Measurements from ENCODE around the gene CHCHD3. TPM values are rescaled to one million over a fixed set of nuclear protein-coding genes. Genes with fewer than 3 reads are reported as not detected.
A peak's percentile ranks its signal among the peaks of the same experiment; 100 is the strongest.

The CHCHD3 gene
- total RNA-seq, 2 donors from 2014 or later = 88.3 to 154 TPM

DNA sequence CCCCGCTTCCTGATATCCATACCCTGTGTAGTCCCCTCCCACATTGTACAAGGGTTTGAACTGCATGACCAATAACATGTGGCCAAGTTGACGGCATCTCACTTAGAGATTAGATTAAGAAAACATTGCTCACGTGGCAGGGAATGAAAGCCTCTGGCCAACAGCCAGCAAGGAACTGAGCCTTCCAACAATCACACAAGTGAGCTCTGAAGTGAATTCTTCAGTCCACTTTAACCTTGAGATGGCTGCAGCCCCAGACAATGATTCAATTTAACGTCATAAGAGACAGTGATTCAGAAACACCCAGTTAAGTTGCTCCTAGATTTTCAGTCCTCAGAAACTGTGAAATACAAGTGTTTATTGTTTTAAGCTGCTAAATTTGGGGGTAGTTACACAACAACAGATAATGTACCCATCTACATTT is 339.7 kb downstream of the CHCHD3 start:
- Histone ChIP-seq H3K36me3 (no peaks in the 10 kb centered on the region), H3K27ac (no peak overlapping the region), H3K9me3 (peaks cover 0 to 26% of the 10 kb centered on the region in 2 donors), H3K4me1 (no peaks in the 10 kb centered on the region), H3K27me3 (no peaks in the 10 kb centered on the region), H3K4me3 (no peak overlapping the region)
- DNase-seq (ENCODE audit: low spot score) = peak; percentile 89
- TF ChIP-seq, protein P1, sequence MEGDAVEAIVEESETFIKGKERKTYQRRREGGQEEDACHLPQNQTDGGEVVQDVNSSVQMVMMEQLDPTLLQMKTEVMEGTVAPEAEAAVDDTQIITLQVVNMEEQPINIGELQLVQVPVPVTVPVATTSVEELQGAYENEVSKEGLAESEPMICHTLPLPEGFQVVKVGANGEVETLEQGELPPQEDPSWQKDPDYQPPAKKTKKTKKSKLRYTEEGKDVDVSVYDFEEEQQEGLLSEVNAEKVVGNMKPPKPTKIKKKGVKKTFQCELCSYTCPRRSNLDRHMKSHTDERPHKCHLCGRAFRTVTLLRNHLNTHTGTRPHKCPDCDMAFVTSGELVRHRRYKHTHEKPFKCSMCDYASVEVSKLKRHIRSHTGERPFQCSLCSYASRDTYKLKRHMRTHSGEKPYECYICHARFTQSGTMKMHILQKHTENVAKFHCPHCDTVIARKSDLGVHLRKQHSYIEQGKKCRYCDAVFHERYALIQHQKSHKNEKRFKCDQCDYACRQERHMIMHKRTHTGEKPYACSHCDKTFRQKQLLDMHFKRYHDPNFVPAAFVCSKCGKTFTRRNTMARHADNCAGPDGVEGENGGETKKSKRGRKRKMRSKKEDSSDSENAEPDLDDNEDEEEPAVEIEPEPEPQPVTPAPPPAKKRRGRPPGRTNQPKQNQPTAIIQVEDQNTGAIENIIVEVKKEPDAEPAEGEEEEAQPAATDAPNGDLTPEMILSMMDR (IDR thresholded peaks at IDR 0.05) = no peak

DNA sequence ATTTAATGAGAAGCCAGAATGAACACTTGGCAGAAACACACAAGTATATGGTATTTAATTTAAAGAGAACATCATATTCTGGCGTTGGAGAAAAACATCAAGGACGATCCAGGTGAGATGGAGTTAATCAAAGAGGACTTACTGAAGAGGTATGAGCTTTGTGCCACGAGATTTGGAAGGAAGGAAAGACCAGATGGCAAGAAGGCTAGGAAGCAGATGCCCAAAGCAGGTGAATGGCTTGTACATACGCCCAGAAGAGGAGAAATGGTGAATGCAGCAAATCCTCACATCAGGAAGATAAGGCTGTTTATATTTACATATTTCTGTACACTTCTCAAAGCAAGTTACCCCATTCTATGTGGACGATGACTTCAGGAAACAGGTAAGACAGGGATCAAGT is 341.7 kb downstream of the CHCHD3 start:
- no peak overlapping the region for H3K4me3 ChIP-seq
- H3K27me3 ChIP-seq = no peaks in the 10 kb centered on the region
- no peaks in the 10 kb centered on the region for H3K4me1 ChIP-seq
- no peaks in the 10 kb centered on the region for H3K36me3 ChIP-seq
- no peak overlapping the region for H3K27ac ChIP-seq
- no peak for DNase-seq (ENCODE audit: low spot score)
- TF ChIP-seq, protein P1 (IDR thresholded peaks at IDR 0.05) = no peak
- H3K9me3 ChIP-seq = peaks cover 0 to 21% of the 10 kb centered on the region in 2 donors

DNA sequence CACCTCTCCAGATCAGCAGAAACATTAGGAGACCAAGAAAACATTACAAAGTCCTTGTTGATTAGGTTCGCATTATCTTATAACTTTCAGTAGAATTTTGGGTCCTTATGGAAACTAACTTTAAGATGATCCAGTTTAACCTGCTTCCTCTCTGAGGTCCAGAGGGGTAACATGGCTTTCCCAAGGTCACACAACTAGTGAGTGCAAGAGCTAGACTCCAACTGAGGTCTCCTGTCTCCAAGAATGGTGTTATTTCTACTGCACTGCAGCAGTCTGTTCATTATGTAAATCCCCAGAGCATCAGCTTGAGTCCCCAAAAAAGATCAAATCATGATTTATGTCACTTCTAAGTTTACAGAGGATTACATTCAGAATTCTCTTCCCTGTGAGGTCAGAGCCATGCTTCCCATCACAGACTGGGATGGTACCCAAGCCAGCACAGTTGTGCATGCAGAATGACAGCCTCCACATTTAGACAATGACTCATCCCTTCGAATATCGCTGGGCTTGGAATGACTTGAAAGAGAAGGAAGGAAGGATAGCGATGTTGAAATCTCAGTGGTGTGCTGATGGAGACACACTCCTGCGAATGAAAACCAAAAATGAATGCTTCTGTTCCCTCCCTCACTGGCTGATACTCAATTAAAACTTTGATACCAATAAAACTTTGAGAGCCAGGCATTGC is 342.5 kb downstream of the CHCHD3 start:
- TF ChIP-seq, protein P1 (IDR thresholded peaks at IDR 0.05) = no peak
- H3K4me1 ChIP-seq = no peaks in the 10 kb centered on the region
- no peak overlapping the region for H3K4me3 ChIP-seq
- no peaks in the 10 kb centered on the region for H3K27me3 ChIP-seq
- H3K27ac ChIP-seq = no peak overlapping the region
- peaks cover 0 to 14% of the 10 kb centered on the region in 2 donors for H3K9me3 ChIP-seq
- DNase-seq (ENCODE audit: low spot score) = peak; percentile 68
- H3K36me3 ChIP-seq = no peaks in the 10 kb centered on the region

DNA sequence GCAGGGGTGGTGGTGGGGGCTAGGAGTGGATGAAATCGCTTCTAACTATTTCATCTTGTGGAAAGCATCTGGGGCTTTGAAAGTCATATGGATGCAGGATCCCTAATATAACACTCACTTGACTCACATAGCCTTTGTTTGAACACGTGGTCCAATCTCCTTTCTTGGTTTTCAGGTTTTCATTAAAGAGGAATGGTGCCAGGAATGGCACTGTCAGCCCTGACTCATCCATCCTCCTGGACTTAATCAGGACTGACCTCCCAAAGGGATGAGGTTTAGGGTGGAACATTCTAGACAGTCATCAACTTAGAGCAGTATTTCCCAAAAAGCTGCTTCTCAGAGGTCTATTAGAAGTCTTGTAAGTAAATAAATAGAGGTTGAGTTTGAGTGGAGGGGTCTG is 343.6 kb downstream of the CHCHD3 start:
- Histone ChIP-seq H3K4me1 (no peaks in the 10 kb centered on the region), H3K27me3 (no peaks in the 10 kb centered on the region), H3K36me3 (no peaks in the 10 kb centered on the region), H3K4me3 (no peak overlapping the region), H3K9me3 (peaks cover 0 to 2% of the 10 kb centered on the region in 2 donors), H3K27ac (no peak overlapping the region)
- TF ChIP-seq, protein P1 (IDR thresholded peaks at IDR 0.05) = no peak
- no peak for DNase-seq (ENCODE audit: low spot score)

DNA sequence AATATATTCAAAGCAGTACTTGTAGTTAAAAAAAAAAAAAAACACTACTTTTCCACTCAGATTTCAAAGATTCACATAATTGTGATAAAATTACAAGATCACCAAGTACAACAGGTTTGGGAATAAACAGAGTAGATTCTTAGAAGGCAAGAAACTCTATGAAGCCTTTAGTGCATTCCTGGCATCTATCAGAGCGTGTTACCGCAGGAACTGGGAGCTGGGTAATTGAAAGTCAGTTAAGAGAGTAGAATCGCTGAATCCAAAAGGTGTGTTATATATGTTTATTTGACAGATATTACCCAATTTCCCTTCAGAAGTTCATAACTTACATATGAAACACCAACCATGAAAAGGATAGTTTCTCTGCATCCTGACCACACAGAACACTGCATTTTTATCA is 346.4 kb downstream of the CHCHD3 start:
- Histone ChIP-seq H3K36me3 (no peaks in the 10 kb centered on the region), H3K4me3 (no peak overlapping the region), H3K9me3 (no peaks in the 10 kb centered on the region), H3K27me3 (no peaks in the 10 kb centered on the region), H3K4me1 (no peaks in the 10 kb centered on the region), H3K27ac (no peak overlapping the region)
- TF ChIP-seq, protein P1 (IDR thresholded peaks at IDR 0.05) = no peak
- no peak for DNase-seq (ENCODE audit: low spot score)

Other genes with a start within 250 kb of the CHCHD3 start
- 10 to 100 TPM; 24.7 to 30.6 TPM for gene EXOC4, start 171.0 kb upstream of the CHCHD3 start, total RNA-seq